ENCODE measurements around the gene ENAM. TPM values are rescaled to one million over a fixed set of nuclear protein-coding genes. Genes with fewer than 3 reads are reported as not detected.
"Not testable (repeated sequence)": the region's sequence is repeated elsewhere in the genome, so short reads cannot be mapped to it uniquely, and the experiment has no call there.

Gene ENAM
- total RNA-seq, 1 experiment from 2014 or later = not detected

- no peak overlapping the region for H3K4me3 Mint-ChIP-seq (ENCODE audit: unreplicated experiment)
- intact Hi-C loops (cut with micrococcal nuclease) = no loop called here
- H3K36me3 Mint-ChIP-seq (ENCODE audit: insufficient read depth, unreplicated experiment) = no peaks in the 10 kb centered on the region
- H3K27me3 Mint-ChIP-seq (ENCODE audit: insufficient read depth, unreplicated experiment) = no peaks in the 10 kb centered on the region
- no peaks in the 10 kb centered on the region for H3K4me1 Mint-ChIP-seq (ENCODE audit: insufficient read depth, unreplicated experiment)
- DNase-seq (ENCODE audit: unreplicated experiment) = no peak
- no peak for TF ChIP-seq CTCF (IDR thresholded peaks at IDR 0.05; ENCODE audit: unreplicated experiment)
- H3K9me3 Mint-ChIP-seq (ENCODE audit: unreplicated experiment) = no peaks in the 10 kb centered on the region
- ChIA-PET CTCF (interaction anchor here (0.5 to 1.1 kb wide), 4 partner anchors 11 to 1821 kb away, joined by 3 to 7 read pairs (median 3); no protein-coding TSS in a partner anchor), POLR2A (interaction anchor here (1.6 kb wide), 1 partner anchor 11 kb away, joined by 5 read pairs; the partner anchor contains the start of gene UTP3)
- no peak overlapping the region for H3K27ac Mint-ChIP-seq (ENCODE audit: low read depth, unreplicated experiment)
- no TSS peak for BruUV-seq (replicated peaks)
Measured at GRCh38 chr4:70676554-70677090, 48.1 kb downstream of the ENAM start.

- Mint-ChIP-seq H3K4me3 (ENCODE audit: unreplicated experiment) (no peak overlapping the region), H3K27ac (ENCODE audit: low read depth, unreplicated experiment) (no peak overlapping the region), H3K27me3 (ENCODE audit: insufficient read depth, unreplicated experiment) (no peaks in the 10 kb centered on the region), H3K4me1 (ENCODE audit: insufficient read depth, unreplicated experiment) (no peaks in the 10 kb centered on the region), H3K9me3 (ENCODE audit: unreplicated experiment) (no peaks in the 10 kb centered on the region), H3K36me3 (ENCODE audit: insufficient read depth, unreplicated experiment) (no peaks in the 10 kb centered on the region)
- intact Hi-C loops (cut with micrococcal nuclease) = no loop called here
- ChIA-PET POLR2A (interaction anchor here (0.6 to 0.8 kb wide), 2 partner anchors 27 to 890 kb away, joined by 3 read pairs; no protein-coding TSS in a partner anchor), CTCF (interaction anchor here (0.7 kb wide), 1 partner anchor 1736 kb away, joined by 6 read pairs; no protein-coding TSS in a partner anchor)
- no TSS peak for BruUV-seq (replicated peaks)
- no peak for DNase-seq (ENCODE audit: unreplicated experiment)
- TF ChIP-seq CTCF (IDR thresholded peaks at IDR 0.05; ENCODE audit: unreplicated experiment) = no peak
Measured at GRCh38 chr4:70678383-70678999, 49.9 kb downstream of the ENAM start.

- H3K4me3 Mint-ChIP-seq (ENCODE audit: unreplicated experiment) = no peak overlapping the region
- H3K27ac Mint-ChIP-seq (ENCODE audit: low read depth, unreplicated experiment) = no peak overlapping the region
- no peaks in the 10 kb centered on the region for H3K27me3 Mint-ChIP-seq (ENCODE audit: insufficient read depth, unreplicated experiment)
- intact Hi-C loops (cut with micrococcal nuclease) = no loop called here
- no peak for TF ChIP-seq CTCF (IDR thresholded peaks at IDR 0.05; ENCODE audit: unreplicated experiment)
- ChIA-PET POLR2A (interaction anchor here (1.0 kb wide), 1 partner anchor 26 kb away, joined by 3 read pairs; no protein-coding TSS in a partner anchor), CTCF (interaction anchor here (0.9 to 2.2 kb wide), 3 partner anchors 29 to 67 kb away, joined by 3 to 11 read pairs (median 5); no protein-coding TSS in a partner anchor)
- BruUV-seq (replicated peaks) = no TSS peak
- H3K36me3 Mint-ChIP-seq (ENCODE audit: insufficient read depth, unreplicated experiment) = no peaks in the 10 kb centered on the region
- no peaks in the 10 kb centered on the region for H3K4me1 Mint-ChIP-seq (ENCODE audit: insufficient read depth, unreplicated experiment)
- no peaks in the 10 kb centered on the region for H3K9me3 Mint-ChIP-seq (ENCODE audit: unreplicated experiment)
- DNase-seq (ENCODE audit: unreplicated experiment) = no peak
Measured at GRCh38 chr4:70680934-70681333, 52.4 kb downstream of the ENAM start.

GRCh38 chr4:70681704-70682103, 53.2 kb downstream of the ENAM start:
- POLR2A ChIA-PET = no interaction called here

GRCh38 chr4:70682142-70682541, 53.6 kb downstream of the ENAM start:
- H3K27me3 Mint-ChIP-seq (ENCODE audit: insufficient read depth, unreplicated experiment); H3K4me1 Mint-ChIP-seq (ENCODE audit: insufficient read depth, unreplicated experiment); H3K27ac Mint-ChIP-seq (ENCODE audit: low read depth, unreplicated experiment); POLR2A ChIA-PET; H3K9me3 Mint-ChIP-seq (ENCODE audit: unreplicated experiment); DNase-seq (ENCODE audit: unreplicated experiment); H3K36me3 Mint-ChIP-seq (ENCODE audit: insufficient read depth, unreplicated experiment); BruUV-seq (replicated peaks); intact Hi-C loops (cut with micrococcal nuclease); H3K4me3 Mint-ChIP-seq (ENCODE audit: unreplicated experiment): not testable (repeated sequence)
- CTCF ChIA-PET = interaction anchor here (0.6 to 2.2 kb wide), 2 partner anchors 30 to 78 kb away, joined by 3 to 11 read pairs; no protein-coding TSS in a partner anchor

More at GRCh38 chr4:70681704-70682103, 53.2 kb downstream of the ENAM start:
- H3K4me3 Mint-ChIP-seq (ENCODE audit: unreplicated experiment) = no peak overlapping the region
- no peak for TF ChIP-seq CTCF (IDR thresholded peaks at IDR 0.05; ENCODE audit: unreplicated experiment)
- no TSS peak for BruUV-seq (replicated peaks)
- DNase-seq (ENCODE audit: unreplicated experiment) = no peak
- no peak overlapping the region for H3K27ac Mint-ChIP-seq (ENCODE audit: low read depth, unreplicated experiment)
- no peaks in the 10 kb centered on the region for H3K4me1 Mint-ChIP-seq (ENCODE audit: insufficient read depth, unreplicated experiment)
- no peaks in the 10 kb centered on the region for H3K27me3 Mint-ChIP-seq (ENCODE audit: insufficient read depth, unreplicated experiment)
- no peaks in the 10 kb centered on the region for H3K9me3 Mint-ChIP-seq (ENCODE audit: unreplicated experiment)
- H3K36me3 Mint-ChIP-seq (ENCODE audit: insufficient read depth, unreplicated experiment) = no peaks in the 10 kb centered on the region
- CTCF ChIA-PET = interaction anchor here (0.6 to 2.2 kb wide), 4 partner anchors 29 to 79 kb away, joined by 3 to 11 read pairs (median 4); no protein-coding TSS in a partner anchor
- intact Hi-C loops (cut with micrococcal nuclease) = no loop called here

All from MCF 10A (cell line).